ENCODE measurements around the gene TBX21. TPM values are rescaled to one million over a fixed set of nuclear protein-coding genes. Genes with fewer than 3 reads are reported as not detected.

The TBX21 gene
- polyA plus RNA-seq = 100 to 1,000 TPM; 199 to 385 (median 225) TPM

- H3K4me1 Mint-ChIP-seq = peaks cover 67 to 70% of the 10 kb centered on the region in 2 donors
- H3K27ac Mint-ChIP-seq = peak within 1 kb of the TSS; percentile 93 to 99 (median 98)
- peaks cover 26 to 38% (median 36%) of the 10 kb centered on the region in 3 donors for H3K36me3 Mint-ChIP-seq
- peaks cover 0 to 7% (median 0%) of the 10 kb centered on the region in 6 donors for H3K9me3 Mint-ChIP-seq
- H3K27me3 Mint-ChIP-seq (ENCODE audit: low read depth in 3 of 3) = peaks cover 12 to 23% (median 22%) of the 10 kb centered on the region in 3 donors
- H3K4me3 Mint-ChIP-seq = peak within 1 kb of the TSS; percentile 92 to 100 (median 100)
- DNase-seq = peak; percentile 91 to 94 (median 93)
These were observed at the start of gene TBX21 for GRCh38 chr17:47733047-47733673. Gene TBX21, plus strand, starts transcription at chr17:47733236. Its CDS starts 219 bp downstream, at chr17:47733455.

GRCh38 chr17:47684025-47684424 lies 49.0 kb upstream of the TBX21 start:
- no peak for DNase-seq
- Mint-ChIP-seq H3K36me3 (peaks cover 15 to 42% (median 32%) of the 10 kb centered on the region in 3 donors), H3K4me1 (no peaks in the 10 kb centered on the region), H3K27me3 (ENCODE audit: low read depth in 3 of 3) (peaks cover 0 to 2% (median 1%) of the 10 kb centered on the region in 3 donors), H3K4me3 (no peak overlapping the region), H3K9me3 (no peaks in the 10 kb centered on the region), H3K27ac (peak overlapping the region in 5 of 6 donors; percentile 1 to 67 (median 28))

- Mint-ChIP-seq H3K27me3 (ENCODE audit: low read depth in 3 of 3) (peaks cover 0 to 2% (median 1%) of the 10 kb centered on the region in 3 donors), H3K36me3 (peaks cover 15 to 42% (median 32%) of the 10 kb centered on the region in 3 donors)
These were observed 48.4 kb upstream of the TBX21 start for GRCh38 chr17:47684535-47685193.

GRCh38 chr17:47685556-47686275 lies 47.3 kb upstream of the TBX21 start:
- peaks cover 15 to 32% (median 22%) of the 10 kb centered on the region in 3 donors for H3K36me3 Mint-ChIP-seq

More at GRCh38 chr17:47684535-47685193, 48.4 kb upstream of the TBX21 start:
- DNase-seq = no peak
- Mint-ChIP-seq H3K4me3 (no peak overlapping the region), H3K27ac (peak overlapping the region; percentile 20 to 80 (median 58)), H3K4me1 (no peaks in the 10 kb centered on the region), H3K9me3 (no peaks in the 10 kb centered on the region)

GRCh38 chr17:47686276-47686635 lies 46.8 kb upstream of the TBX21 start:
- H3K27me3 Mint-ChIP-seq (ENCODE audit: low read depth in 3 of 3) = peaks cover 0 to 2% (median 1%) of the 10 kb centered on the region in 3 donors
- DNase-seq = no peak
- H3K27ac Mint-ChIP-seq = peak overlapping the region in 5 of 6 donors; percentile 9 to 51 (median 18)
- H3K4me3 Mint-ChIP-seq = no peak overlapping the region
- no peaks in the 10 kb centered on the region for H3K9me3 Mint-ChIP-seq
- H3K4me1 Mint-ChIP-seq = no peaks in the 10 kb centered on the region
- H3K36me3 Mint-ChIP-seq = peaks cover 15 to 29% (median 19%) of the 10 kb centered on the region in 3 donors

More at GRCh38 chr17:47685556-47686275, 47.3 kb upstream of the TBX21 start:
- Mint-ChIP-seq H3K27ac (peak overlapping the region in 5 of 6 donors; percentile 9 to 66 (median 22)), H3K4me3 (no peak overlapping the region), H3K27me3 (ENCODE audit: low read depth in 3 of 3) (peaks cover 0 to 2% (median 1%) of the 10 kb centered on the region in 3 donors), H3K4me1 (no peaks in the 10 kb centered on the region), H3K9me3 (no peaks in the 10 kb centered on the region)
- no peak for DNase-seq

GRCh38 chr17:47686664-47687327 lies 46.2 kb upstream of the TBX21 start:
- H3K36me3 Mint-ChIP-seq = peaks cover 15 to 28% (median 19%) of the 10 kb centered on the region in 3 donors
- H3K4me3 Mint-ChIP-seq = no peak overlapping the region
- H3K27me3 Mint-ChIP-seq (ENCODE audit: low read depth in 3 of 3) = peaks cover 0 to 2% (median 1%) of the 10 kb centered on the region in 3 donors
- no peaks in the 10 kb centered on the region for H3K9me3 Mint-ChIP-seq
- DNase-seq = no peak
- H3K27ac Mint-ChIP-seq = peak overlapping the region in 4 of 6 donors; percentile 28 to 73 (median 68)
- peaks cover under 1 to 2% of the 10 kb centered on the region in 2 donors for H3K4me1 Mint-ChIP-seq

- H3K4me1 Mint-ChIP-seq = peaks cover 5 to 7% of the 10 kb centered on the region in 2 donors
- H3K27ac Mint-ChIP-seq = peak overlapping the region in 4 of 6 donors; percentile 28 to 73 (median 68)
- peaks cover 10 to 23% (median 14%) of the 10 kb centered on the region in 3 donors for H3K36me3 Mint-ChIP-seq
- no peak overlapping the region for H3K4me3 Mint-ChIP-seq
- H3K27me3 Mint-ChIP-seq (ENCODE audit: low read depth in 3 of 3) = peaks cover 0 to 2% (median 1%) of the 10 kb centered on the region in 3 donors
- no peaks in the 10 kb centered on the region for H3K9me3 Mint-ChIP-seq
- DNase-seq = no peak
These were observed 45.7 kb upstream of the TBX21 start for GRCh38 chr17:47687328-47687690.

GRCh38 chr17:47687748-47688147 lies 45.3 kb upstream of the TBX21 start:
- H3K9me3 Mint-ChIP-seq = no peaks in the 10 kb centered on the region
- H3K4me1 Mint-ChIP-seq = peaks cover 10 to 11% of the 10 kb centered on the region in 2 donors
- peak overlapping the region in 1 of 6 donors; percentile 43 for H3K27ac Mint-ChIP-seq
- H3K36me3 Mint-ChIP-seq = peaks cover 9 to 18% (median 13%) of the 10 kb centered on the region in 3 donors
- peaks cover 0 to 2% (median 1%) of the 10 kb centered on the region in 3 donors for H3K27me3 Mint-ChIP-seq (ENCODE audit: low read depth in 3 of 3)
- no peak for DNase-seq
- H3K4me3 Mint-ChIP-seq = no peak overlapping the region

GRCh38 chr17:47690121-47690520 lies 42.9 kb upstream of the TBX21 start:
- Mint-ChIP-seq H3K4me3 (no peak overlapping the region), H3K27ac (no peak overlapping the region), H3K36me3 (peaks cover 0 to 4% (median 0%) of the 10 kb centered on the region in 3 donors), H3K9me3 (no peaks in the 10 kb centered on the region), H3K4me1 (peaks cover 21 to 25% of the 10 kb centered on the region in 2 donors), H3K27me3 (ENCODE audit: low read depth in 3 of 3) (peaks cover 3 to 5% (median 4%) of the 10 kb centered on the region in 3 donors)
- DNase-seq = no peak

GRCh38 chr17:47692137-47692894 lies 40.7 kb upstream of the TBX21 start:
- no peak for DNase-seq
- no peaks in the 10 kb centered on the region for H3K9me3 Mint-ChIP-seq
- H3K27me3 Mint-ChIP-seq (ENCODE audit: low read depth in 3 of 3) = peaks cover 3 to 7% (median 4%) of the 10 kb centered on the region in 3 donors
- H3K4me3 Mint-ChIP-seq = peak overlapping the region; percentile 89 to 97 (median 91)
- H3K27ac Mint-ChIP-seq = peak overlapping the region; percentile 80 to 90 (median 90)
- no peaks in the 10 kb centered on the region for H3K36me3 Mint-ChIP-seq
- peaks cover 39% of the 10 kb centered on the region in 2 donors for H3K4me1 Mint-ChIP-seq

- Mint-ChIP-seq H3K4me3 (peak overlapping the region; percentile 89 to 97 (median 91)), H3K36me3 (no peaks in the 10 kb centered on the region), H3K9me3 (no peaks in the 10 kb centered on the region), H3K27me3 (ENCODE audit: low read depth in 3 of 3) (peaks cover 3 to 7% (median 4%) of the 10 kb centered on the region in 3 donors), H3K27ac (peak overlapping the region; percentile 80 to 90 (median 90)), H3K4me1 (peaks cover 45% of the 10 kb centered on the region in 2 donors)
- DNase-seq = no peak
These were observed 39.9 kb upstream of the TBX21 start for GRCh38 chr17:47692895-47693730.
